GM18907 (cell line): ENCODE data around the gene KLHL35.

ENCODE experiments used
- ATAC-seq: cut with Tn5 transposase; IDR thresholded peaks from one replicate; pipeline ENCODE4 v1.9.1; 2021; ENCODE audit warnings: mild to moderate bottlenecking, moderate library complexity; ENCODE audit not compliant: unreplicated experiment

Gene KLHL35

DNA sequence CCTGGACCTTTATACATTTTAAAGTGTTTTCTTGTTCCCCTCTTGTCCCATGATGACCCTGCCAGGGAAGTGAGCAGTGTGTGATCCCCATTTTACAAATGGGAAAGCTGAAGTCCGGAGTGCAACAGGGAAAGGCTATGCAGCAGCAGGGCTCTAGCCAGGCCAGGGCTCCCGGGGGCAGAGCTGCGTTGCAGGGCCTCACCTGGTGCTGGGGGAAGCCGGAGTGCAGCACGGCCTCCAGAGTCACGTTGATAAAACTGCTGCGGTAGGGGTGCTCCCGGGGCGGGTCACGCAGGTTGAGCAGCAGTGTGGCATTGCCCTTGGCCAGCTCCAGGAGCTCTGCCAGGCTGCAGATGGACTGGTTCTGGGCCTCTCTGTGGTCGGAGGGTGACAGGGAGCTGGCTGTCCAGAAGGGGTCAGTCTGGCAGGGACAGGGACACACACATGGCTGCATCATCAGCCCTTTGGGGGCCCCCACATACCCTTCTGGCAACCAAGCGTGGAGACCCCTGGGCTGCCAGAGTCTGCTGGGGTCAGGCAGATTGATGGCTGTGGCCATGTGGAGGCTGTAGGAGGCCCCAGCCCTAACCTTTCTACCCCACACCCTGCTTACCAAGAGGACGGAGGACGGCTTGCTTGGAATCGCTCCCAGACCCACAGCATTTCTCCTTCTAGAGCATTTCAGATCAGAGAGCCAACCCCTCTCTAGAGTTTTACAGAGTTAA is 9.3 kb upstream of the KLHL35 start:
- ATAC-seq, result no peak

DNA sequence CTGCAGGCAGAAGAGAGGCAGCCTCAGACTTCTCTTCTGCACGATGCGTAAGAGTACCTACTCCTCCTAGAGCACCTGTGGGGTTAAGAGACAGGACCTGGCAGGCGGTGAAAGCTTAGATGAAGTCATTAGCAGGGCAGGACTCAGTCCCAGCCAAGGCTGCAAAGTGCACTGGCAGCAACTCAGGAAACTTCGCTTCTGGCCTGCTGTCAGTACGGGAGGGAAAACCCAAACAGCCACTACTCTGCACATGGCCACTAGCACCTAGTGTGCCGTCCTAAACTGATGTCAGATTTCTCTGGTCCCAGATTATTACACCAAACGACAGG is 8.8 kb upstream of the KLHL35 start:
- no peak for ATAC-seq

DNA sequence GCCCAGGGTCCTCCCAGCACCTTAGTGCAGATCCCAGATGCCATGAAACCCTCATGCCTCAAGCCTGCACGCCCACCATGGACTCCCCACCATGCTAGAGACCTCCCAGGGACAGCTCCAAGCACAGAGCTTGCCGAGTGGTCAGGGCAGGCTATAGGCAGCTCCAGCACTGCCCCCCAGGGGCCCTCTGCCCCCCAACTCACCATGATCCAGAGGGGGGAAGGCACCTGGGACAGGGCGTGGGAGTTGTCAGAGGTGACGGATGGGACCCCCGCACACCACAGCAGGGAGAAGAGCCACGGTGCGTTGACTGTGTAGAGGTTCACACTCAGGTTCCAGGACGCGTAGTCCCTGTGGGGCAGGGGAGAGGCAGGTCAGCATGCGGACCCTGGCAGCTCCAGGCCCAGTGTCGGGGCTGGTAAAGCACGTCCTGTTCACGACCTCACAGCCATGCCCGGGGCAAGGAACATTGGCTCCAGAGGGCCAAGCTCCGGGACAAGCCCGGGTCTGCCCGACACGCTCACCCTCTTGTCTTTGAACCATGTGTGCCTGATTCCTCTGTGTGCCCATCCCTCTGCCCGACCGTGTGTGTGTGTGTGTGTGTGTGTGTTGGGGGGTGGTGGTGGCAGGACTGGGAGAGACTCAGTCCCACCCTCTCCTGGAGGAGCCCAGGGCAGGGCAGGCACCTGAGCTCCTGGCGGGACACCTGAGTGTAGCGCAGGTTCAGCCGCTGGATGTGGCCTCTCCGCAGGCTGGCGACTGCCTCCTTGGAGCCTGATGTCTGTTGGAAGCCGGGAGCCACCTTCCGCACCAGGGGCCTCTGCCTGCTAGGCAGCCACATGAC is 8.2 kb upstream of the KLHL35 start:
- ATAC-seq, result no peak

DNA sequence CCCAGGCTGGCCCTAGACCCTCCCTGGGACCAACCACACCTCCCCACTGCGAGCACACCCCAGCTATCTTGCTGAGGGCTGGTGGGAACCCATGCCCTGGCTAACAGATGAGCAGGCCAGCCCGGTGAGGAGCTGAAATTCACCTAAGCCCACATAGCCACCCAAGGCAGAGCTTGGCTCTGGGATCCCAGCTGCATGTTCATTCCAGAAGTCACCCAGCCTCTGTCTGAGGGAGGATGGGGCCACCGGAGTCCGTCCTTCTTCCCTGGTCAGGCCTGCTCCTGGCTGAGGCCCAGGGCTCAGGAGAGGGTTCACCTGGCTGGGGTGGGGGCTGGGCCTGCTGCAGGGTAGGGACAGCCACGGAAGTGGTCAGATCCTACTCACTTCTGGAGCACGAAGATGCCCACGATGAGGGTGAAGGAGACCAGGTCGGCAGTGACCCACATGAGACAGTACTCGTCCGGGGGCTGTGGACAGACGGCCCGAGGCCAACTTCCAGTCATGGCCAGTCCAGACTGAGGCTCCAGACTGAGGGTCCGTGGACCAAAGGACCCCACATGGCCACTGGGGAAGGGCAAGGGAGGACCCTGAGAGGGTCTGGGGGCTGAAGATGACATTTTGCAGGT is 6.6 kb upstream of the KLHL35 start:
- ATAC-seq, result no peak

DNA sequence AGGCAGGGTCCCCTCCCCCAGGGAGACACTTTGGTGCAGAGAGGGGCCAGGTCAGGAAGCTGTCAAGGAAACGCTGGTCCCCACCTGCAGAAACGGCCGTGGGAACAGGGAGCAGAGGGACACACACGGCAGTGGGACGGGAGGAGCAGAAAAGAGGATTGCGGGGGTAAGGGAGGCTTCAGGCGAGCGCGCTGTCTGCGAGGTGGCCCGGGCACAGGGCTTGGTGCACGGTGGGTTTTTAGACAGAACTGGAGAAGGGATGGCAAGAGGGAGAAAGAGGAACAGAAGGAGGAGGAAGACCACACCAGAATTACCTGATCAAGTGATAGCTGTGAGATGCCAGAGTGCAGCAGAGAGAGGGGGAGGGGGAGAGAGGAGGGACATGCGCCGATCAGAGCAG is 6.0 kb upstream of the KLHL35 start:
- no peak for ATAC-seq

DNA sequence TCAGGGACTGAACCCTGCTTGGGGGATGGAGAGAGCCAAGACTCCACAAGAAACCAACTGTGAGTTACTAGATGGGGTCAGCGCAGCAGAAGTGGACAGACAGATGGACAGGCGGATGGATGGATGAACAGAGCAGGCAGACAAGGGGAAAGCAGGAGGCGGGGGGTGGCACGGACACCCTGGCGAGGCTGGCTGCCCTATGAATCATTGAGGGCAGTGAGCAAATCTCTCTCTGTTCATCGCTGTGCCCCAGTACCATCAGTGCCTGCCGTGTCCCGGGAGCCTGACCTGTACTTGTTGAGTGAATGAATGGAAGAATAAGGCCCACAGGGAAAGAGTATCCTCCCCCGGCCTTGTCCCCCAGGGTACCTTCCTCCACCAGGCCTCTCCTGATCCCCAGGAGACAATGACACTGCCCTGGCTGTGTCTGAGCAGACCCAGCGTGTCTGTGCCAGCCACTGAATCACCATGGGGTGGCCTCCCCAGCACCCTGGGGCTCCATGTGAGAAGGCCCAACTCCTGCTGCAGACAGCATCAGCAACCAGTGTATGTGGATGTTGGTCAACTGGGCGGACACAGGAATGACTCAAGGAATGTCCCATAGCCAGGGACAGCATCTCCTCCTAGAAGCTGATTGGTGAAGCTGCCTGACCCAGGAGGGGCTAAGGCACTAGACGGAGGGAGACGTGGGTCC is 5.1 kb upstream of the KLHL35 start:
- no peak for ATAC-seq

DNA sequence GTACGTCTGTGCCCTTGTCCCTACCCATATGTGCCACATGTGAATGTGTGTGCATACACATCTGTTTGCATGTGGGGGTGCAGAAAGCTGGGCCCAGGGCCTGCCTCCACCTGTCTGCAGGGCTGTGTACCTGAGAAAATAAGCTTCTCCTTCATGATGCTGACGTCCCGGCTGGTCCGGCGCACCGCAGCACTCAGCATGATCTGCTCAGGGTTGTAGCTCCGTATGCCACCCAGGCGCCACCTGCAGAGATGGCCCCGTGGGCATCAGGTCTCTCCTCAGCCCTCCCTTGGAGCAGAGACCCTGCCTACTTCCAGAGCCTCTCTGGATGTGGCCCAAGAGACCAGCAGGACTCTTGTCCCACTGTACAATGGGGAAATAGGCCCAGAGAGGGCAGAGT is 3.8 kb upstream of the KLHL35 start:
- ATAC-seq, result no peak

DNA sequence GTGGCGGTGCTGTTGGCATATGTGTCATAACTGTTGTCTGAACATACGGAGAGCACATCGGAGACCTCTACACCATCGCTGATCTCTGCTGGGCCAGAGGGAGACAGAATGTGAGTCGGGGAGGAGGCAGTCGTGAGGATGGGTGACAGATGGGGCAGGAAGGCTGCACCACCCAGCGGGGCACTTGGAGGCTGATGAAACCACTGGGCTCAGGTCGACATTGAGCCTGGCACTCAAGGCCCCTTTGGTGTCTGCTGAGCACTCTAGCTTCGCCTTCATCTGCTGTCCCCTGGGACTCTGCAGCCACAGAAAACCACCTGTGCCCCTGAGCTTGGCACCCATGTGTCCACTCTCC is 2.5 kb upstream of the KLHL35 start:
- ATAC-seq, result no peak

DNA sequence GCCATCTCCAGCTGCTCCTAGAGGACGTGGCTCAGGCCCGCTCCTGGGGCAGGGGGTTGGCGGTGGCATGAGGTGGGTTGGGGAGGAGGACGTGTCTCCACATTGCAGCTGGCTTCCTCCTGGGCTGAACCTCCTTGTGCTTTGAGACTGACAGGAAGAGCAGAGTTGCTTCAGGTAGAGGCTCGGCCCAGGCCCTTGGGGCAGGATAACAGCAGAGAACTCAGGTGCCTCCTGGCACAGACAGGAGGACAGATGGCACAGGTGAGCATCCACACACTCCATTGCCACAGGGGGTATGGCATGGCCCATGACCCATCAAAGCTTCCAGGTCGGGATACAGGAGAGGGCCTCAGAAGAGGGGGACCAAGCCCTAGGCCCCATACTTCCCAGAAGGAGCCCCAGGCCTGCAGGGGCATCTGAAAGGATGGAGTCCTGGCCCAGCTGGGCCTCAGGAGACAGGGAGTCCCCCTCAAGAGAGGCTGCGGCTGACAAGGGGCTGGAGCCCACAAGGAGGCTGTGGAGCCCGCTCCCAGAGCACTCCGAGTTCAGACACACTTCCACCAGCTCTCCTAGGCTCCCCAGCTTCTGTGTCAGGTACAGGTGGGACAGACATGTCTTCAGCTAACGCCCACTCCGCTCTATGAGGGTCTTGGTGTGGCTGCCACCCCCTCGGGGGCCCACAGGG is 2.0 kb upstream of the KLHL35 start:
- ATAC-seq, result no peak

DNA sequence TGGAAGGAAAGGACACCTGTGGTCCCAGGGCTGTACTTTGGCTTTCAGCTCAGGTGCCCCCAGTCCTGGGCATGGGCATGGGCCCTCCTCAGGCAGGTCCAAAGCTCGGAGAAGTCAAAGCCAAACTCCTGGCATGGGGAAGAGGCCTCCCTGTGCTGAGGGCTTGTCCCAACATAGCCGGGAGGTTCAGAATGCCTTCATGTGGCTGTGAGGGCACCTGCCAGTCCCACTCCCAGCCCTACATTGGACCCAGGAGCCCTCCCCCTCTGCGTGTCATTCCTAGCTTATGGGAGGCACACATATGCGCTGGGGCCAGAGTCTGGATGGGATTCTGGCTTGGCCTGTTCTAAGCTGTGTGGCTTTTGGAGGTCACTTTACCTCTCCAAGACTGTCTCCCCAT is 1.0 kb upstream of the KLHL35 start:
- no peak for ATAC-seq

DNA sequence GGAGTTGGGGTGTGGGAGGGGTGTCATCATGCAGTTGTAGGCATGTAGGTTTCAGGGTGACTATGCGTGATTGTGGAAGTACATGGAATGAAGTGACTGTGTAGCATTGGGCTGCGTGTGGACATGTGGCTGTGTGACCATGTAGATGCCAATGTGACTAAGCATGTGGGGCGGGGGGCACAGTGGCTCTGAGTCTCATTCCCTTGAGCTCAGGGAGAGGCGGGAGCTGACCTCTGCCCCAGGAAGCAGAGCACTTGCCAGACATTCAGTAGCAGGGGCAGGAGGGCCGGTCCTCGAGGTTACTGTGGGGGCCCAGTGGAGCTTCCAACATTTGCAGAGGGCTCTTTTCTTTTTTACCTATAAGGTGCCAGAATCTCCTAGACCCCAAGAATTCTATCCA is 440 bp upstream of the KLHL35 start:
- no peak for ATAC-seq

DNA sequence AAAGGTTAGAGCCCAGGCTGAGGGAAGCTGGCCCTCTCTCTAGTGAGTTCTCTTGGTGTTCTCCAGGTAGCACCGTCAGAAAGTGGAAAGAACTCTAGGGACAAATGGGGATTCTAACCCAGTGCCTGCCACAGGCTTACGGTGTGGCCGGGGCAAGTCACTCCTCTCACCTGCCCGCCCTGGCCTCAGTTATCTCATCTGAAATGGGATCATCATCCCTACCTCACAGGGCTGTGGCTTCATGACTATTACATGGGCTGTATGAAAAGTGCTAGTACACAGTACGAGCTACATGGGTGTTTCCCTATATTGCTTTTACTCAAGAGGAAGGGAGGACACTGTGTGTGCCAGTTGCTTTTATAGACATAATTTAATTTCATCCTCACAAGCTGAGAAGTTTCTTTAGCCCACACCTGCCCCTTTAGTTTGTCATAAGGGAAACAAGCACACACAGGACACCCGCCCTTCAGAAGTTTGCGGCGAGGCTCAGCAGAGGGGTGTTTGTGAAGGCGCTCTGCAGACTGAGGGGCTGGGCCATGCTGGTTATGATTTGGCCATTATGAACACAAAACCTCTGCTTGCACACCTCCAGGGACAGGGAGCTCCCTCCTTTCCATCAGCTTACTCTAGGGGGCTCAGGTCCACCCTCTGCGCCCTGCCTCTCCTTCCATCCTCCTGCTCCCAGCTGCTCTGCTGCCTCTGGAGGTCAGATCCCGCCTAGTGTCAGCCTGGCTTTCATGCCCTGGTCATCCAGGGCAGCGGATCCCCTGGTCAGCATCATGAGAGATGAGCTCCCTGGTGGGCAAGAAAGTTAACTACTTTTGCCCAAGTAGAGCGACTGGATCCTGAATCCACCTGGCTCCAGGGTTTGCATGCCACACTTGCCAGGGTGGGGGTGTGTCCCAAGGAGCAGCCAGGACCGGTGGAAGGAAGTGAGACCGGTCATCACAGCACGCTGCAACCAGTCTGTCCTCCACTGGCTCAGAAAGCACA is 1.2 kb downstream of the KLHL35 start:
- no peak for ATAC-seq

DNA sequence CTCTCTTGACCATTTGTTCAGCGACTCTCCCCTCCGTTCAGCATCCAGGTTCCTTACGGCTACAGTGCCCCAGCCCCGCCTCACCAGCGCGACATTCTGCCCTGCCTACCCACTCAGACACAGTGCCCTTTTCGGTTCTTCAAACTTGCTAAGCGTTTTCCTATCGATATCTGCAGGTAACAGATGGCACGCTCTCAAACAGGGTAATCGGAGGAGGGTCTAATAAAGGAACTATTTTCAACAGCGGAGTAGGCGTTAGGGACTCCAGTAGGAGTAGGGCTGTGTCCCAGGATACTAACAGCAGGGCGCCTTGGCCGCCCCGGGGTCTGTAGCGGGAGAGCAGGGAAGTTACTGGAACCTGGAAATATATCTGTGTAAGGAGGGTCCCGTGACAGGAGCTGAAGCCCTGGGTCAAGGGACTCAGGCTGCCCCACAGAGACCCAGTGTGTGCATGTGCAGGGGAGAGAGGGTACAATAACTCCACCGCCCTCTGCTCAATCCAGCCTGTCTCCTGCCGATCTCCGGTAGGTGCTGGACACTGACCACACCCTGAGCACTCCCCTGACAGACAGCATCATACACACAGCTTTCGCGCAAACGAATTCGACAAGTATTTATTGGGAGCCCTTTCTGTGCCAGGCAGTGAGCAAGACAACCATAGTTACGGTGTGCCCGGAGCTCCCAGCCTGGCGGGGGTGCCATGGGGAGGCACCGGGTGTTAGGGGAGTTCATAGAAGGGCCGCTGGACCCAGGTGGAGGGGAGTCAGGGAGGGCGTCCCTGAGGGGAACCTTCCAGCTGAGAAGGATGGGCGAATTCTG is 2.1 kb downstream of the KLHL35 start:
- ATAC-seq, result no peak

DNA sequence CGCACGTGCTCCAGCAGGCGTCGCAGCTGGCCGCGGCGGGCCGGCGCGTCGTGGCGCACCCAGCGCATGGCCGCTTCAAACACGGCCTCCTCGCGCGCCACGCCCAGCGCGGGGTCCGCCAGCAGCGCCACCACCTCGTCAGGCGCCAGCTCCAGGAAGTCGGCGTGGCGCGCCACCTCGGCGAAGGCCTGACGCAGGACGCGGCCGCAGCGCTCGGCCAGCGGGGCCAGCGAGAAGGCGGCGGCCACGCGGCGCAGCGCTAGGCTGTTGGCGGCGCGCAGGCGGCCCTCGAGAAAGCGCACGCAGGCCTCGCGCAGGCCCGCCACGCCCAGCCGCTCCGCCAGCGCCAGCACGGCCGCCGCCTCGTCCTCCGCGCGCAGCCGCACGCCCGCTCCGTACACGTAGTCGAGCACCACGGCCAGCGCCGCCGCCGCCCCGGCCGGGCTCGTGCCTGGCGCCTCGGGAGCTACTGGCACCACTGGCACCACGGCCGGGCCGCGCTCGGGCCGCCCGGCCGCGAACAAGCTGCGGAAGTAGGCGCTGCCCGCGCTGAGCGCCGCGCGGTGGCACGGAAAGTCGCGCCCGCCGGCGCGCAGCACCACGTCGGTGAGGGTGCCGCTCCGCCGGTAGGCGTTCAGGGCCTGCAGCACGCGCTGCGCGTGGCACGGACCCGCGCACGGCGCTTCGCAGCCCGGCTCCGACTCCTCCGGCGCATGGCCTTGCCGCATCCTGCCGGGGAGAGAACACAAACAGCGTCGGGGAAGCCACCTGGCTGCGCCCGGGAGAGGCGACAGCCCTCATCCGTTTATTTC is 2.9 kb downstream of the KLHL35 start:
- ATAC-seq, result no peak

DNA sequence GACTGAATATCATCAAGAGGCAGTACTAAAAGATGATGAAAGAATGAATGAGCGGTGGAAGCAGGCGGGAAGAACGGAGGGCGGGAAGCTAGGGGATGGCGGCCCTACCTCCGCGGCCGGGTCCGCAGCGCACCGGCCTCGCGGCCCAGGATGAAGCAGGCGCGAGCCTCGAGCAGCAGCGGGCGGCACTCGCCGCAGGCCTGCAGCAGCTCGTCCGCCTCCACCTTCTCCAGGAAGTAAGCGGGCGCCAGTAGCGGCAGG is 3.4 kb downstream of the KLHL35 start:
- no peak for ATAC-seq

DNA sequence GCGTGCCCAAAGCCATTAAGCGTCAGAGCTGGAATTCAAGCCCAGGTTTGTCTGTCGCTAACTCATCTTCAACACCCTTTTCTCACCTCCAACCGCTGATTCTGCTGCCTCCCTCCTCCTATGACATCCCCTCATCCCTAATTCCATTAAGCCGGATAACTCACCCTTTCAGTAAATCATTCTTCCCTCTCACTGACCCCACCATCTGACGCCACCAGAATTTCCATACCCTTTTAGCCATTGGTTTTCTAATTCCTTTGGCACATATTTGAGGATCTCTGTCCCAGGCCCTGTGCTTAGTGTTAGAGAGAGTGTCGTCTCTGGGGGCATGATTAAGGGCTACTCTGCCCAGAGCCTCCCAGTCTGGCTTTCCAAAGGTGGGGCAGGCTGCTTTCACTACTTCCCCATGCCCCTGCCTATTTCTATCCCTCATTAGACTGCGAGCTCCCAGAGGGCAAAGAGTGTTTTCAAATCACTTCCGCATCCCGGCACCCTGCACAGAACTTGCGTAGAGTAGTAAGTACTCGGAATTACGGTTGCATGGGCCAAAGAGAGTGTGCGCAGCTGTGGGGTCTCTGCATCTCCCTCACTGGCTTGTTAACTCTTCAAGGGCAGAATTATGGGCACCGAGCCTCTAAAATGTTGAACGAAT is 3.9 kb downstream of the KLHL35 start:
- ATAC-seq, result no peak

DNA sequence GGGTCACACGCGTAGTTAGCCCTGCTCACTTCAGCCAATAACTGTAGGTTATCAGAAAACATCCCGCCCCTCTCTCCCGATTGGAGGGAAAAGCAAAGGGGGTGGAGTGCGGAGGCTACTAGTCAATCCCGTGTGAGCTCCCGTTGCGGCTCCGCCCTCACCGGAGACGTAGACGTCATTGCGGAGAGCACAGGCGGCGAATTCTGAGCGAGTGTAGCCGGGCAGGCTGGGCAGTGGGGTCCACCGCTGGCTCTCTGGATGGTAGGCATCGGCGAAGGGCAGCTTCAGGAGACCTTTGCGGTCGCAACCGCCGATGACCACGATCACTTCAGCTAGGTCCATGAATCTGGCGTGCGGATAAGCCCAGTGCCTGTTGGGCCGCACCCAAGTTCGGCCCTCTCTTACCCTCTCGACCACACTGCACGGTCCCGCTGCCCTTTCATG is 4.7 kb downstream of the KLHL35 start:
- ATAC-seq, result peak; percentile 64

DNA sequence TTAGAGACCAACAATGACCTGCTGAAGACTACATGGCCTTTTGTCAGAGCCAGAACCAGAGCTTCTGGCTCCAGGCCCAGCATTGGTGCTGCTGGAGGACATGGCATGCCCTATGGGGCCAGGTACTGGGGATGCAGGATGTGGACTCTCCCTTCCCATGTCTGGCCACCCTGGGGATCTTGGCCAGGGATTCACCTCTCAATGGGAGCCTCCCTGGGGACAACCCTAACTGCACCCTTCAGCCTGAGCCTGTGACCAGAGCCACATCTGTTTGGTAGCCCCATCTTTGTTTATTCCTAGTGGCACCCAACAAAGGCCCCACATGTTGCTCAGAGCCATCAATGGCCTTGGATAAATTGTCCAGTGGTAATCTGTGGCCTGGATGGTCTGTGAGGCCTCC is 5.8 kb downstream of the KLHL35 start:
- no peak for ATAC-seq
